Right forelimb (tissue), 1 donor: ENCODE measurements around the gene AGRN.

Experiments used
- DNase-seq: peaks from one replicate; pipeline ENCODE4 v3.0.0-alpha.2; 2018

The AGRN gene

GRCh38 chr1:1039145-1039910 lies 19.4 kb downstream of the AGRN start:
- DNase-seq, result no peak

DNA sequence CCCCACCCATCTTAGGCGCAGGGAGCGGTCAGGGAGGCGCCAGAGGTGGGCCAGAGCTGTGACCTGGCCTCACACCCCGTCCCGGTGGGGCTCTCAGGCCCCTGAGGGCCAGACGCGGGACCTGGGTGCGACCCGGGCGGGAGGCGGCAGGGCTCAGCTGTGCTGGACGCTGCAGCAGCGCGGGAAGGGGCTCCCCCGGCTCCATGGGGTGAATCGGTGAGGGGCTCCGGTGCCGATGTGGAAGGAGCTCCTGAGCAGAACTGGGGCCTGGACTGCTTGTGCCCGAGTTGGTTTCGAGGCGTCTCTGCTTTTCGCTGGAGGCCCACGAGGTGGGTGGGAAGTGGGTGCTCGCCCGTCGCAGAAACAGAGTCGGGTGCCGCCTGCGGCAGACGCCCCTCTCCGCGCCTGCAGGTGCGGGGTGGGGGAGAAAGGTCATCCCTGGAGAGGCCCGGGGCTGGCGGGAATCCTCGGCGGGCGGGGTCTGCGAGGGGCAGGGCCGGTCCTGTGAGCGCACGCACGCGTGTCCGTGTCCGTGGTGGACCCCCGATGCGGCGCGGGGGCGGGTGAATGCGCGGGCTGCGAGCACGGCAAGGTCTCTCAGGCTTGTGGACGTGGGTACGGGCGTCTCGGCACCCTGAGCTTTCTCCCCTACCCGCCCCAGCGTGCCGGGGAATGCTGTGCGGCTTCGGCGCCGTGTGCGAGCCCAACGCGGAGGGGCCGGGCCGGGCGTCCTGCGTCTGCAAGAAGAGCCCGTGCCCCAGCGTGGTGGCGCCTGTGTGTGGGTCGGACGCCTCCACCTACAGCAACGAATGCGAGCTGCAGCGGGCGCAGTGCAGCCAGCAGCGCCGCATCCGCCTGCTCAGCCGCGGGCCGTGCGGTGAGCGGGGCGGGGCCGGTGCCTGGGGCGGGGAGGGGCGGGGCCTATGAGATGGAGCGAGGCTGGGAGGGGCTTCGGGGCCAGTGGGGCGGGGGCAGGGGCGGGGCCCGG lies 20.4 kb downstream of the AGRN start:
- DNase-seq, result peak; percentile 86

GRCh38 chr1:1041092-1041523 lies 21.2 kb downstream of the AGRN start:
- DNase-seq, result no peak

- DNase-seq, result no peak
Measured at GRCh38 chr1:1041873-1042272, 22.0 kb downstream of the AGRN start.

DNA sequence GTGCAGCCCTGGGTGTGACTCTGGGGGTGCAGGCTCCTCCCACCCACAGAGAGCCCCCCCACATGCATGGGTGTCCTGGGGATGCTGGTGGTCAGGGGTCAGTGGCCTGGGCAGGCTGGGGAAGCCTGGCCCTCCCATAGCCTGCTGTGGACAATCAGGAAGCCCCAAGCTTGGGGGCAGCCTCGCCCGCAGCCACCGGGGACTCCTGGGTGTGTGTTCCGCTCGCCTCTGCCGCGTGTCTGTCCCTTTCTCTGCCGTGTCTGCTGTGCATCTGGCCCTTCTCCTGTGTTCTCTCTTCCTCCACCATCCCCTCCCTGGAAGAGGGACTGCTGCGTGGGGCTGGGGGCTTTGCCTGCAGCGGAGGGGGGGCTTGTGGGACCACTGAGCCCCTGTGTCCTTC lies 22.9 kb downstream of the AGRN start:
- DNase-seq, result no peak

DNA sequence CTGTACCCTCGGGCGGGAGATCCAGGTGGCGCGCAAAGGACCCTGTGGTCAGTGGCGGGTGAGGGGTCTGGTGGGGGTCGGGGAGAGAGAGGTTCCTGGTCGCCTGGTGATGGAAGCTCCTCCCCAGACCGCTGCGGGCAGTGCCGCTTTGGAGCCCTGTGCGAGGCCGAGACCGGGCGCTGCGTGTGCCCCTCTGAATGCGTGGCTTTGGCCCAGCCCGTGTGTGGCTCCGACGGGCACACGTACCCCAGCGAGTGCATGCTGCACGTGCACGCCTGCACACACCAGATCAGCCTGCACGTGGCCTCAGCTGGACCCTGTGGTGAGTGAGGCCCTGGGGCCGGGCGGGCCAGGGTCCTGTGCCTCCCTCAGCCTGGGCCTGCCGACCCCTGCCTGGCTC lies 23.5 kb downstream of the AGRN start:
- no peak for DNase-seq

DNA sequence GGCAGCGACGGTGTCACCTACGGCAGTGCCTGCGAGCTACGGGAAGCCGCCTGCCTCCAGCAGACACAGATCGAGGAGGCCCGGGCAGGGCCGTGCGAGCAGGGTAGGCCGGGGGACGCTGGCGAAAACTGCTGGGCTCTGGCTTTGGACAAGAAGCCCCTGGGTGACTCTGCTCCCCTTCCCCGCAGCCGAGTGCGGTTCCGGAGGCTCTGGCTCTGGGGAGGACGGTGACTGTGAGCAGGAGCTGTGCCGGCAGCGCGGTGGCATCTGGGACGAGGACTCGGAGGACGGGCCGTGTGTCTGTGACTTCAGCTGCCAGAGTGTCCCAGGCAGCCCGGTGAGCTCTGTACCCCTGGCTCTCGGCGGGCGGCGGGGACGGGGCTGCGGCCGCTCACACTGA lies 24.0 kb downstream of the AGRN start:
- no peak for DNase-seq

GRCh38 chr1:1044455-1045078 lies 24.6 kb downstream of the AGRN start:
- no peak for DNase-seq

DNA sequence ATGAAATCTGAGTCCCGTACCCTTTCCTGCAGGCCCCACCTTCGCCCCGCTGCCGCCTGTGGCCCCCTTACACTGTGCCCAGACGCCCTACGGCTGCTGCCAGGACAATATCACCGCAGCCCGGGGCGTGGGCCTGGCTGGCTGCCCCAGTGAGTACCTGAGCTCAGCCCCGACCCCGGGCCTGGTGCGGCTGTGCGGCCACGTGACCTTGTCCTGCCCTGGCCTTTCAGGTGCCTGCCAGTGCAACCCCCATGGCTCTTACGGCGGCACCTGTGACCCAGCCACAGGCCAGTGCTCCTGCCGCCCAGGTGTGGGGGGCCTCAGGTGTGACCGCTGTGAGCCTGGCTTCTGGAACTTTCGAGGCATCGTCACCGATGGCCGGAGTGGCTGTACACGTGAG lies 25.2 kb downstream of the AGRN start:
- DNase-seq, result no peak

GRCh38 chr1:1046243-1046642 lies 26.3 kb downstream of the AGRN start:
- no peak for DNase-seq

DNA sequence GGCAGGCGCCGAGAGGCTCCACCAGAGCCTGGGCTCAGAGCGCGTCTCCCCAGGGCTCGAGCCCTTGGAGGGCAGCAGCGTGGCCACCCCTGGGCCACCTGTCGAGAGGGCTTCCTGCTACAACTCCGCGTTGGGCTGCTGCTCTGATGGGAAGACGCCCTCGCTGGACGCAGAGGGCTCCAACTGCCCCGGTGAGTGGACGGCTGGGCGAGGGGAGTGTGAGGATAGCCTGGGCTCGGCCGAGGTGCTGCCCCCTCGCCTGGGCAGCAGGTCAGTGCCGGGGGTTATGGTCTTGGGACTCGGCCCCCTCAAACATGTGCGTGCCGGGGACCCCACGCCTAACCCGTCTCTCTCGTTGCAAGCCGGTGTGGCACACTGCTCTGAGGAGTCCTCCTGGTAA lies 26.8 kb downstream of the AGRN start:
- no peak for DNase-seq

- DNase-seq, result no peak
Measured at GRCh38 chr1:1047407-1047806, 27.5 kb downstream of the AGRN start.

GRCh38 chr1:1047963-1048362 lies 28.0 kb downstream of the AGRN start:
- no peak for DNase-seq

DNA sequence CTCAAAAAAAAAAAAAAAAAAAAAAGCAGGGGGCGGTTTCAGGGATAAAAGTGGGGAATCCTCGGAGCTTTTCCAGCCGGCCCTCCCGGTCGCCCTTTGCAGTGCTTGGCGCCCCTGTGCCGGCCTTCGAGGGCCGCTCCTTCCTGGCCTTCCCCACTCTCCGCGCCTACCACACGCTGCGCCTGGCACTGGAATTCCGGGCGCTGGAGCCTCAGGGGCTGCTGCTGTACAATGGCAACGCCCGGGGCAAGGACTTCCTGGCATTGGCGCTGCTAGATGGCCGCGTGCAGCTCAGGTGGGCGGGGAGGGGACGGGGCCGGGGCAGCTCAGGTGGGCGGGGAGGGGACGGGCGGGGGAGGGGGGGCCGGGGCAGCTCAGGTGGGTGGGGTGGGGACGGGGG lies 28.8 kb downstream of the AGRN start:
- no peak for DNase-seq

DNA sequence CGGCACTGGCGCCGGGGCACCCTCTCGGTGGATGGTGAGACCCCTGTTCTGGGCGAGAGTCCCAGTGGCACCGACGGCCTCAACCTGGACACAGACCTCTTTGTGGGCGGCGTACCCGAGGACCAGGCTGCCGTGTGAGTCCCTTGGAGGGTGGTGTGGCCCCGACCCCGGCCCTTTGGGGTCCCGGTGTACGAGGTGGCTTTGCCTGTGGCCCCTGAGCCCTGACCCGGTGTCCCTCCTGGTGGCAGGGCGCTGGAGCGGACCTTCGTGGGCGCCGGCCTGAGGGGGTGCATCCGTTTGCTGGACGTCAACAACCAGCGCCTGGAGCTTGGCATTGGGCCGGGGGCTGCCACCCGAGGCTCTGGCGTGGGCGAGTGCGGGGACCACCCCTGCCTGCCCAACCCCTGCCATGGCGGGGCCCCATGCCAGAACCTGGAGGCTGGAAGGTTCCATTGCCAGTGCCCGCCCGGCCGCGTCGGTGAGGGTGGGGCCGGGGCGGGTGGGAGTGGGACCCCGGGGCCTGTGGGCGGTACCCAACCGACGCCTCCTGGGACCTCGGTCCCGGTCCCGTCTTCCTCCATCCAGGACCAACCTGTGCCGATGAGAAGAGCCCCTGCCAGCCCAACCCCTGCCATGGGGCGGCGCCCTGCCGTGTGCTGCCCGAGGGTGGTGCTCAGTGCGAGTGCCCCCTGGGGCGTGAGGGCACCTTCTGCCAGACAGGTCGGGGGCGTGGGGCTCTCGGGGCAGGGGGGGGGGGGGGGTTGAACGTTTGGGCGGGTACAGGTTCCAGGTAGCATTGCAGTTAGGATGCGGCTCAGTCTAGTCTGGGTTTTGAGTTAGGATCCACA lies 29.6 kb downstream of the AGRN start:
- DNase-seq, result no peak

GRCh38 chr1:1050577-1051052 lies 30.7 kb downstream of the AGRN start:
- no peak for DNase-seq

DNA sequence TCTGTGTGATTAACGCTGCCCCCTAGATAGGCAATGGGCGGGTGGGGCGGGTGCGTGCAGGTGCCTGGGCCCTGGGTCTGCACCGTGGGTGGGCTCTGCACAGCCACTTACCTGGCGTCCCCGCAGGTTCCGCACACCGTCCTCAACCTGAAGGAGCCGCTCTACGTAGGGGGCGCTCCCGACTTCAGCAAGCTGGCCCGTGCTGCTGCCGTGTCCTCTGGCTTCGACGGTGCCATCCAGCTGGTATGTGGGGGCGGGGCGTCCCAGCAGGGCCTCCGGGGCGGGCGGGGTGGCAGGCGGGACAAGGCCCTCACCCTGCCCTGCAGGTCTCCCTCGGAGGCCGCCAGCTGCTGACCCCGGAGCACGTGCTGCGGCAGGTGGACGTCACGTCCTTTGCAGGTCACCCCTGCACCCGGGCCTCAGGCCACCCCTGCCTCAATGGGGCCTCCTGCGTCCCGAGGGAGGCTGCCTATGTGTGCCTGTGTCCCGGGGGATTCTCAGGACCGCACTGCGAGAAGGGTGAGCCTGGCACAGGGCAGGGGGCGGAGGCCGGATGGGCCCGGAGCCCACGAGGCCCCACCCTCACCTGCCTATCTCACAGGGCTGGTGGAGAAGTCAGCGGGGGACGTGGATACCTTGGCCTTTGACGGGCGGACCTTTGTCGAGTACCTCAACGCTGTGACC lies 31.3 kb downstream of the AGRN start:
- no peak for DNase-seq

- DNase-seq, result no peak
Measured at GRCh38 chr1:1052003-1052840, 32.3 kb downstream of the AGRN start.

- DNase-seq, result no peak
Measured at GRCh38 chr1:1053022-1053421, 33.1 kb downstream of the AGRN start.

GRCh38 chr1:1053682-1054081 lies 33.8 kb downstream of the AGRN start:
- no peak for DNase-seq
